Measurements from ENCODE around the gene UPB1.

DNA sequence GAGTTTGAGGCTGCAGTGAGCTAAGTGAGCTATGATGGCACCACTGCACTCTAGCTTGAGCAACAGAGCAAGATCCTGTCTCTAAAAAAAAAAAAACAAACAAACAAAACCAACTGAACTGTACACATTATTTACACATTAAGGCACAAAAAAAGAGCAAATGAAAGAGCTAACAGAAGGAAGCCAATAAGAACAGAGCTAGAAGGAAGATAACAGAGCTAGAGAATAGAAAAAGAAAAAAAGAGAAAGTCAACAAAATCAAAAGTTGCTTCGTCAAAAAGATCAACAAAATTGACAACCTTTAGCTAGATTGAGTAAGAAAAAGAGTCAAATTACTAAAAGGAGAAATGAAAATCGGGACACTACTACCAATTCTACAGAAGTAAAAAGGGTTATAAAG lies 34.8 kb downstream of the UPB1 start:
- TF ChIP-seq, protein P1, sequence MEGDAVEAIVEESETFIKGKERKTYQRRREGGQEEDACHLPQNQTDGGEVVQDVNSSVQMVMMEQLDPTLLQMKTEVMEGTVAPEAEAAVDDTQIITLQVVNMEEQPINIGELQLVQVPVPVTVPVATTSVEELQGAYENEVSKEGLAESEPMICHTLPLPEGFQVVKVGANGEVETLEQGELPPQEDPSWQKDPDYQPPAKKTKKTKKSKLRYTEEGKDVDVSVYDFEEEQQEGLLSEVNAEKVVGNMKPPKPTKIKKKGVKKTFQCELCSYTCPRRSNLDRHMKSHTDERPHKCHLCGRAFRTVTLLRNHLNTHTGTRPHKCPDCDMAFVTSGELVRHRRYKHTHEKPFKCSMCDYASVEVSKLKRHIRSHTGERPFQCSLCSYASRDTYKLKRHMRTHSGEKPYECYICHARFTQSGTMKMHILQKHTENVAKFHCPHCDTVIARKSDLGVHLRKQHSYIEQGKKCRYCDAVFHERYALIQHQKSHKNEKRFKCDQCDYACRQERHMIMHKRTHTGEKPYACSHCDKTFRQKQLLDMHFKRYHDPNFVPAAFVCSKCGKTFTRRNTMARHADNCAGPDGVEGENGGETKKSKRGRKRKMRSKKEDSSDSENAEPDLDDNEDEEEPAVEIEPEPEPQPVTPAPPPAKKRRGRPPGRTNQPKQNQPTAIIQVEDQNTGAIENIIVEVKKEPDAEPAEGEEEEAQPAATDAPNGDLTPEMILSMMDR (IDR thresholded peaks at IDR 0.05), result no peak
- TF ChIP-seq NFE2L1 (CRISPR knock-in tag; IDR thresholded peaks at IDR 0.05), result no peak
- no peak for TF ChIP-seq TEAD4 (CRISPR knock-in tag; IDR thresholded peaks at IDR 0.05)
- no peak for TF ChIP-seq ZBTB21 (CRISPR knock-in tag; IDR thresholded peaks at IDR 0.05; ENCODE audit: borderline replicate concordance)
- no peak for TF ChIP-seq NR3C1 (CRISPR knock-in tag; conservative IDR thresholded peaks at IDR 0.05; ENCODE audit: low read depth)
- TF ChIP-seq SMAD4 (CRISPR knock-in tag; IDR thresholded peaks at IDR 0.05), result no peak
- TF ChIP-seq ATF3 (CRISPR knock-in tag; conservative IDR thresholded peaks at IDR 0.05), result no peak
- TF ChIP-seq ZNF232 (CRISPR knock-in tag; IDR thresholded peaks at IDR 0.05), result no peak

All from WTC11 (cell line).